Measurements from ENCODE around the gene ZNF473. TPM values are rescaled to one million over a fixed set of nuclear protein-coding genes. Genes with fewer than 3 reads are reported as not detected.

ZNF473 gene
- total RNA-seq, 1 experiment from 2014 or later = 19.0 TPM

GRCh38 chr19:49988007-49988406, 37.8 kb upstream of the ZNF473 start:
- no peak overlapping the region for H4K5ac ChIP-seq (ENCODE audit: insufficient read length, low read depth, low read length)
- Mint-ChIP-seq H3K4me3 (no peak overlapping the region), H3K4me1 (no peaks in the 10 kb centered on the region), H3K27ac (no peak overlapping the region), H3K27me3 (ENCODE audit: low read depth) (no peaks in the 10 kb centered on the region; the same call in 1 of the 2 replicates), H3K36me3 (ENCODE audit: insufficient read depth in 1 of 3, low read depth in 3 of 3) (peaks cover 0 to 20% (median 15%) of the 10 kb centered on the region in 3 experiments; a peak in 5 of 7 replicates), H3K9me3 (no peaks in the 10 kb centered on the region; a peak in 1 of 5 replicates)
- H3K27ac ChIP-seq (ENCODE audit: insufficient read length, low read depth, low read length) = no peak overlapping the region
- TF ChIP-seq CTCF (conservative IDR thresholded peaks at IDR 0.05) = no peak
- no peaks in the 10 kb centered on the region for H3K27me3 ChIP-seq (ENCODE audit: insufficient read depth, low read length)
- no peak overlapping the region for H4K8ac ChIP-seq (replicated peaks; ENCODE audit: insufficient read length, low read depth, low read length)
- H4K91ac ChIP-seq (ENCODE audit: insufficient read length, low read depth, low read length) = no peak overlapping the region
- no peak overlapping the region for H3K18ac ChIP-seq (ENCODE audit: insufficient read length, low read depth, low read length)
- H2BK12ac ChIP-seq (ENCODE audit: insufficient read length, low read depth, low read length) = no peak overlapping the region
- H3K56ac ChIP-seq (ENCODE audit: insufficient read length, low read depth, low read length) = no peak overlapping the region
- no peak for DNase-seq
- no peak overlapping the region for H3K4me2 ChIP-seq (ENCODE audit: insufficient read depth, insufficient read length, low read length)
- no peak overlapping the region for H2BK20ac ChIP-seq (ENCODE audit: low read depth, low read length, poor library complexity, severe bottlenecking)
- no peak overlapping the region for H2BK120ac ChIP-seq (ENCODE audit: low read depth, low read length, poor library complexity, severe bottlenecking)
- H2BK15ac ChIP-seq (ENCODE audit: low read depth, low read length) = no peak overlapping the region
- H3K4ac ChIP-seq (ENCODE audit: low read depth, low read length) = no peak overlapping the region
- no peak overlapping the region for H3T11ph ChIP-seq (ENCODE audit: low read length)
- H3K79me1 ChIP-seq (ENCODE audit: insufficient read depth, low read depth, low read length, poor library complexity, severe bottlenecking) = no peaks in the 10 kb centered on the region
- H3K9me3 ChIP-seq (ENCODE audit: control insufficient read depth, low read depth, low read length) = no peaks in the 10 kb centered on the region
- peaks cover 2% of the 10 kb centered on the region for H4K20me1 ChIP-seq (ENCODE audit: control insufficient read depth, insufficient read depth, insufficient read length)
- no peaks in the 10 kb centered on the region for H3K4me1 ChIP-seq (ENCODE audit: insufficient read depth, low read length)
- H3K14ac ChIP-seq (ENCODE audit: insufficient read depth, low read length) = no peak overlapping the region
- WGBS (ENCODE audit: extremely low coverage, insufficient read length, low lambda C conversion rate) = no CpG with 5 or more reads among the region's 5 CpGs
- no peaks in the 10 kb centered on the region for H3K79me2 ChIP-seq (ENCODE audit: insufficient read depth, low read length)
- no peaks in the 10 kb centered on the region for H3K23me2 ChIP-seq (ENCODE audit: insufficient read length, low read depth, low read length, poor library complexity, severe bottlenecking)
- no peak overlapping the region for H3K9ac ChIP-seq (ENCODE audit: extremely low read depth, insufficient read length, low read length)
- no peak overlapping the region for H2AK5ac ChIP-seq (ENCODE audit: insufficient read length, low read length)
- H3K23ac ChIP-seq (ENCODE audit: insufficient read length, low read depth, low read length) = no peak overlapping the region
- no peak overlapping the region for H2AFZ ChIP-seq (ENCODE audit: low read length)
- no peak overlapping the region for H2BK5ac ChIP-seq (ENCODE audit: insufficient read length, low read length)
